HG03432 (cell line): ENCODE measurements around the gene INKA2.

Source experiments
- ATAC-seq: cut with Tn5 transposase; IDR thresholded peaks from one replicate; pipeline ENCODE4 v1.9.1; 2021; ENCODE audit warnings: mild to moderate bottlenecking, moderate library complexity; ENCODE audit not compliant: unreplicated experiment

INKA2 gene

GRCh38 chr1:111706921-111707320 lies 32.3 kb downstream of the INKA2 start:
- ATAC-seq, result no peak

DNA sequence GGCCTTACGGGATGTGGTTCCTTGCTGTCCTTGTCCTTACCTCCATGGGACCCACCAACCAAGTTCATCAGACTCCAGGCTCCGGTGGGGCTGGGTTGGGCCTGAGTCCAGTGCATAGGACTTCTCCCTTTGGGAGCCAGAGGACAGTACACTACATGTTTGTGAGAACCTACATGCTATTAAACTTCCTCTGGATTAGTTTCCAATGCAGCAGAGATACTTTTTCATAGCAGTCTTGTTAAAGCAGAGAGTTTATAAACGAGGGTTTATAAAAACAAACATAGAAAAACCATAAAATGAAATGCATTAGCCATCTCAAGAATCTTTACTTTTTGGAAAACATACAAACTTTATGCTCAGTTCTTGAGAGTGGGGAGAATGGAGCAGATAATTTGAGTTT lies 33.4 kb downstream of the INKA2 start:
- no peak for ATAC-seq

- ATAC-seq, result no peak
Measured at GRCh38 chr1:111704776-111705175, 34.4 kb downstream of the INKA2 start.

DNA sequence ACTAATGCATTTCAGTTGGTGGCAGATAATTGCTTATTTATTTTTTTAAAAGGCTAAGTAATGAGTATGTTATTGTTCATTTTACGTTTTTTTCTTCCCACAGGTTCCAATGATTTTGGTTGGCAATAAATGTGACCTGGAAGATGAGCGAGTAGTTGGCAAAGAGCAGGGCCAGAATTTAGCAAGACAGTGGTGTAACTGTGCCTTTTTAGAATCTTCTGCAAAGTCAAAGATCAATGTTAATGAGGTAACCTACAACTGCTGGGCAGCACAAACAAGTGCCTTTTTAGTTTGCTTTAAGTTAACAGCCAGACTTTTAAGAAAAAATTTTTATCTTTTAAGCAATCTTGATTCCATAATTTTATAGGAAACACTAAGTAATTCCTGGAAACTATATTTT lies 35.0 kb downstream of the INKA2 start:
- ATAC-seq, result no peak

DNA sequence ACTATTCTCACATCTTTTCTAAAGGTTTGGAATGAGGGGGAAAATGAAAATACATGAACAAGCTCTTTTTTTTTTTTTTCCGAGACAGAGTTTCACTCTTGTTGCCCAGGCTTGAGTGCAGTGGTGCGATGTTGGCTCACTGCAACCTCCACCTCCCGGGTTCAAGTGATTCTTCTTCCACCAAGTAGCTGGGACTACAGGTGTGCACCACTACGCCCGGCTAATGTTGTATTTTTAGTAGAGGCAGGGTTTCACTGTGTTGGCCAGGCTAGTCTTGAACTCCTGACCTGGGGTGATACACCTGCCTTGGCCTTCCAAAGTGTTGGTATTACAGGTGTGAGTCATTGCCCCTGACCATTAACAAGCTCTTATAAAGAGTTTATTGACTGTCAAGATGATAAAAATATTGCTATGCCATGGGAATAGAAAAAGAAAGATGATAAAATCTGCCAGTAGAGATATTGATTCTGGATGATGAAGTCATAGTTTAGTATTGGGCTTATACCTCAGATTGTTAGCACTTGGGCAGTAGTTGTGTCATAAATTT lies 36.6 kb downstream of the INKA2 start:
- ATAC-seq, result no peak

- ATAC-seq, result no peak
Measured at GRCh38 chr1:111699268-111699667, 39.9 kb downstream of the INKA2 start.

- no peak for ATAC-seq
Measured at GRCh38 chr1:111696330-111696729, 42.9 kb downstream of the INKA2 start.

DNA sequence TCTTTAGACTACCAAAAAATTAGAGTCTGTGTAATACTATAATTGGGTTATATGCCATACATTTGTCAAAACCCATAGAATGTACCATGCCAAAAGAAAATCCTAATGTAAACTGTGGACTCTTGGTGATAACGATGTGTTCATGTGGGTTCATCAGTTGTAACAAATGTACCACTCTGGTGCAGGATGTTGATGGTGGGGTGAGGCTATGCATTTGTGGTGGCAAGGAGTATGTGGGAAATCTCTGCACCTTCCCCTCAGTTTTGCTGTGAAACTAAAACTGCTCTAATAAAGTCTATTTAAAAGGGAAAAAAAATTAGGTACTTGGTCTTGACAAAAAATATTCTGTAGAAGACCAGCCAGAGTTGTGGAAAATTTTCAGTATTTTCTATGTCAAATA lies 43.4 kb downstream of the INKA2 start:
- ATAC-seq, result no peak

GRCh38 chr1:111691886-111692285 lies 47.3 kb downstream of the INKA2 start:
- no peak for ATAC-seq

DNA sequence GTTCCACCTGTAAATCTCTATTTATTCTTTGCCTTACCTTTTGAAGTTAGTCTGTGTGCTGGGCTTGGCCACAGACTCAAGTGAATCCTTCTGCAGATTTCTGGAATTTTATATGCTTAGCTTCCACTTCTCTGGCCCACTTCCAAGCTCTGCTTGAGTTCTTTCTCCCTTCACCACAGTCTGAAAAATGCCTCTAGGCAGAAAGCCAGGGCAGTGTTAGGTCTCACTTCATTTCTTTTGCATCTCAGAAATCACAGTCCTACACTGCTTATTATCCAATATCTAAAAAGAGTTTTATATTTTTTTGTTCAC lies 48.9 kb downstream of the INKA2 start:
- ATAC-seq, result no peak
